DOHH2 (cell line): ENCODE measurements around the gene CEACAM21.

Source experiments
- H3F3A ChIP-seq: fragments of 200-600 bp; sonication (generic), shearing (Covaris generic); 2 replicates; pipeline ENCODE4 v1.6.0; 2016; ENCODE audit warnings: antibody characterized with exemption, mild to moderate bottlenecking; ENCODE audit not compliant: control insufficient read depth, insufficient read depth
- H3K27ac ChIP-seq: fragments of 200-600 bp; sonication (generic); 2 replicates; pipeline ENCODE4 v1.5.1; 2014; ENCODE audit warnings: low read depth, mild to moderate bottlenecking, low read length, moderate library complexity
- H3K27me3 ChIP-seq: fragments of 200-600 bp; sonication (generic); 2 replicates; pipeline ENCODE4 v1.6.1; 2014; ENCODE audit warnings: mild to moderate bottlenecking, low read length, mixed read lengths; ENCODE audit not compliant: control insufficient read depth
- H3K36me3 ChIP-seq: fragments of 200-600 bp; sonication (generic); 2 replicates; pipeline ENCODE4 v1.6.1; 2014; ENCODE audit warnings: mild to moderate bottlenecking, low read length, moderate library complexity, mixed read lengths; ENCODE audit not compliant: control insufficient read depth
- H3K4me1 ChIP-seq: fragments of 200-600 bp; sonication (generic); 2 replicates; pipeline ENCODE4 v1.6.1; 2014; ENCODE audit warnings: mild to moderate bottlenecking, low read length, mixed read lengths; ENCODE audit not compliant: control insufficient read depth
- H3K4me2 ChIP-seq: fragments of 200-600 bp; sonication (generic); 2 replicates; pipeline ENCODE4 v1.6.0; 2014; ENCODE audit warnings: mild to moderate bottlenecking, low read length, moderate library complexity
- H3K4me3 ChIP-seq: fragments of 200-600 bp; sonication (generic); 2 replicates; pipeline ENCODE4 v1.5.1; 2014; ENCODE audit warnings: mild to moderate bottlenecking, low read length, mixed read lengths
- H3K79me2 ChIP-seq: fragments of 200-600 bp; sonication (generic); 2 replicates; pipeline ENCODE4 v1.6.1; 2014; ENCODE audit warnings: mild to moderate bottlenecking, low read length, mixed read lengths; ENCODE audit not compliant: control insufficient read depth
- H3K9me2 ChIP-seq: fragments of 200-600 bp; sonication (generic); replicated peaks from 2 replicates; pipeline ENCODE4 v1.6.1; 2014; ENCODE audit warnings: mild to moderate bottlenecking, low read length, mixed read lengths; ENCODE audit not compliant: control insufficient read depth
- H3K9me3 ChIP-seq: fragments of 200-600 bp; sonication (generic); 2 replicates; pipeline ENCODE4 v1.6.1; 2014; ENCODE audit warnings: antibody characterized with exemption, low read length, mixed read lengths; ENCODE audit not compliant: control insufficient read depth, insufficient read depth
- H4K20me1 ChIP-seq: fragments of 200-600 bp; sonication (generic); 2 replicates; pipeline ENCODE4 v1.6.0; 2014; ENCODE audit warnings: low read depth, mild to moderate bottlenecking, antibody characterized with exemption, low read length, moderate library complexity; ENCODE audit not compliant: control insufficient read depth, insufficient read depth
- CTCF ChIP-seq: fragments of 200-600 bp; sonication (generic); IDR thresholded peaks from one replicate; pipeline ENCODE4 v1.5.1; 2014; ENCODE audit warnings: antibody characterized with exemption, mild to moderate bottlenecking, low read depth, low read length; ENCODE audit not compliant: poor library complexity, severe bottlenecking
- EZH2phosphoT487 ChIP-seq: fragments of 200-600 bp; sonication (generic); IDR thresholded peaks from 2 replicates; pipeline ENCODE4 v1.6.1; 2017; ENCODE audit warnings: borderline replicate concordance, mild to moderate bottlenecking, antibody characterized with exemption, low read length, moderate library complexity, mixed read lengths

The CEACAM21 gene

GRCh38 chr19:41545547-41545946 lies 30.4 kb upstream of the CEACAM21 start:
- Histone ChIP-seq H3K27ac (no peak overlapping the region), H3K79me2 (peaks cover 12% of the 10 kb centered on the region), H3K36me3 (no peaks in the 10 kb centered on the region), H4K20me1 (no peaks in the 10 kb centered on the region), H3K27me3 (no peaks in the 10 kb centered on the region), H3K9me3 (no peaks in the 10 kb centered on the region), H3K4me2 (peak overlapping the region; percentile 58), H3K4me1 (peaks cover 43% of the 10 kb centered on the region), H3F3A (peaks cover 18% of the 10 kb centered on the region), H3K4me3 (peak overlapping the region; percentile 48), H3K9me2 (no peaks in the 10 kb centered on the region)
- TF ChIP-seq CTCF (no peak), EZH2phosphoT487 (no peak)

- Histone ChIP-seq H3K4me3 (peak overlapping the region; percentile 48), H3K27me3 (no peaks in the 10 kb centered on the region), H3K27ac (no peak overlapping the region), H3K79me2 (peaks cover 21% of the 10 kb centered on the region), H3K36me3 (peaks cover 7% of the 10 kb centered on the region), H3F3A (peaks cover 23% of the 10 kb centered on the region), H3K4me2 (peak overlapping the region; percentile 58), H3K9me2 (no peaks in the 10 kb centered on the region), H3K9me3 (no peaks in the 10 kb centered on the region), H3K4me1 (peaks cover 49% of the 10 kb centered on the region), H4K20me1 (no peaks in the 10 kb centered on the region)
- TF ChIP-seq EZH2phosphoT487 (no peak), CTCF (no peak)
Observed at GRCh38 chr19:41546386-41546789, 29.6 kb upstream of the CEACAM21 start.

GRCh38 chr19:41546961-41547360 lies 29.0 kb upstream of the CEACAM21 start:
- no peaks in the 10 kb centered on the region for H3K9me2 ChIP-seq
- no peaks in the 10 kb centered on the region for H3K9me3 ChIP-seq
- H3K4me1 ChIP-seq: peaks cover 55% of the 10 kb centered on the region
- no peak overlapping the region for H3K4me3 ChIP-seq
- H4K20me1 ChIP-seq: no peaks in the 10 kb centered on the region
- H3K27ac ChIP-seq: no peak overlapping the region
- TF ChIP-seq EZH2phosphoT487: no peak
- no peak for TF ChIP-seq CTCF
- H3K36me3 ChIP-seq: peaks cover 13% of the 10 kb centered on the region
- H3K4me2 ChIP-seq: 0 out of 2 replicates have a peak overlapping the region, but pooled peaks have one; percentile 58
- no peaks in the 10 kb centered on the region for H3K27me3 ChIP-seq
- H3F3A ChIP-seq: peaks cover 28% of the 10 kb centered on the region
- H3K79me2 ChIP-seq: peaks cover 26% of the 10 kb centered on the region
